Suppressor macrophage treated with lipopolysaccharide for 1 hour (primary cell): Measurements from ENCODE around the gene EDNRA.

Source experiments
- DNase-seq, 3 donors: peaks; one replicate each; pipeline ENCODE4 v3.0.0-alpha.2; 2020 to 2022

Gene EDNRA

DNA sequence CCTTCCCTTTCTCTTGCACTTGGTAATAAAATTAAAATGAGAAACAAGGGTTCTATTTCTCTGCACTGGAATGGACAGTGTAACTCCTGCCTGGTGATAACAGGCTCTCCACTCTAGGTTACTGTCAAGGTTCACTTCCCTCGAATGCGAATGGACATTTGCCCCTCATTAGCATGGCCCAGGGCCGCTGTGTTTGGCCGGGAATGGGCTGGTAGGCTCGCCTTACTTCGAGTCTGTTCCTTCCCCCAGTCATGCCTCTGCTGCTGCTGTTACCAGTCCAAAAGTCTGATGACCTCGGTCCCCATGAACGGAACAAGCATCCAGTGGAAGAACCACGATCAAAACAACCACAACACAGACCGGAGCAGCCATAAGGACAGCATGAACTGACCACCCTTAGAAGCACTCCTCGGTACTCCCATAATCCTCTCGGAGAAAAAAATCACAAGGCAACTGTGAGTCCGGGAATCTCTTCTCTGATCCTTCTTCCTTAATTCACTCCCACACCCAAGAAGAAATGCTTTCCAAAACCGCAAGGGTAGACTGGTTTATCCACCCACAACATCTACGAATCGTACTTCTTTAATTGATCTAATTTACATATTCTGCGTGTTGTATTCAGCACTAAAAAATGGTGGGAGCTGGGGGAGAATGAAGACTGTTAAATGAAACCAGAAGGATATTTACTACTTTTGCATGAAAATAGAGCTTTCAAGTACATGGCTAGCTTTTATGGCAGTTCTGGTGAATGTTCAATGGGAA lies 61.5 kb downstream of the EDNRA start:
- no peak for DNase-seq

DNA sequence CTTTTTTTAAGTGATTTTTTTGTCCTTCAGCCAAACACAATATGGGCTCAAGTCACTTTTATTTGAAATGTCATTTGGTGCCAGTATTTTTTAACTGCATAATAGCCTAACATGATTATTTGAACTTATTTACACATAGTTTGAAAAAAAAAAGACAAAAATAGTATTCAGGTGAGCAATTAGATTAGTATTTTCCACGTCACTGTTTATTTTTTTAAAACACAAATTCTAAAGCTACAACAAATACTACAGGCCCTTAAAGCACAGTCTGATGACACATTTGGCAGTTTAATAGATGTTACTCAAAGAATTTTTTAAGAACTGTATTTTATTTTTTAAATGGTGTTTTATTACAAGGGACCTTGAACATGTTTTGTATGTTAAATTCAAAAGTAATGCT lies 62.1 kb downstream of the EDNRA start:
- DNase-seq, result no peak

DNA sequence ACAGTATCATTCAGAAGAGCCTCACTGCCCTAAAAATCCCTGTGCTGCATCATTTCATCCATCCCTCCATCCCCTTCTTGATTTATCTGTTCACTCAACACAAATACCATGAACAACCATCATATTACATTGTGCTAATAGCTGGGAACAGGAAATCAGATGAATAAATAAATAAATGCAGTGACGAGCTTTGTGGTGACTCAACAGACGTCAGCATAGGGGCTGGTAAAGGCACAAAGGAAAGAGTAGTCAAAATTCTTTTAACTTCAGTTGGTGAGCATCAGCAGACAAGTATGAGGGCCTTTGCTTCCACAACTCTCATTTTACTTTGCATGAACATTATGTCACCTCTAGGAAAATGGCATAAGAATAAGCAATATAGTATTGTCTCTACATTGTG lies 65.5 kb downstream of the EDNRA start:
- no peak for DNase-seq

DNA sequence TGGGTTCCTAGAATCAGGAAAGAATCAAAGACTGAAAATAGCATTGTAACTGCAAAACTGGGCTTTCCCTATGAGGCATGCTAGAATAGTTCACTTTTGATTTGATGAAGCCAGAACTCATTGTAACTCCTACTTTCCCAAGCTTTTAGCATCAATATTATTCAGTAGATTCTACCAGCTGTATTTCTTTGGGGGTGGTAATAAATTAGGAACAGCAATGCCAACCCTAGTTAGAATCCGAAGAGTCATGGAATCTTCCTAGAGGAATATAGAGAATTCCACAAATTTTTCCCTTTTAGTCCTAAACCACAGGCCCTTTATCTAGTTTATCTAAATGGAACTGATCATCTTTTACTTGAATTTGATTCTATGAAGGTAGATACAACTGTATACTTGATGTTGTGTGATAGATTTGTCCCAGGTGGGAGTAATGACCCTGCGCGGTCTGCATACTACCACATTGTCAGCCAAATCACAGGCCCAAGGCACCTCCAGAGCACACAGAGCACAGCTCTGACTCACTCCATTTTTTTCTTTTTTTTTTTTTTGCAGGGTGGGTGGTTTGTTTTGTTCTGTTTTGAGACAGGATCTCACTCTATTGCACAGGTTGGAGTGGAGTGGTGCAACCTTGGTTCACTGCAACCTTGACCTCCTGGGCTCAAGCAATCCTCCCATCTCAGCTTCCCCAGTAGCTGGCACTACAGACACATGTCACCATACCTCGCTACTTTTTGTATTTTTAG lies 66.6 kb downstream of the EDNRA start:
- no peak for DNase-seq

DNA sequence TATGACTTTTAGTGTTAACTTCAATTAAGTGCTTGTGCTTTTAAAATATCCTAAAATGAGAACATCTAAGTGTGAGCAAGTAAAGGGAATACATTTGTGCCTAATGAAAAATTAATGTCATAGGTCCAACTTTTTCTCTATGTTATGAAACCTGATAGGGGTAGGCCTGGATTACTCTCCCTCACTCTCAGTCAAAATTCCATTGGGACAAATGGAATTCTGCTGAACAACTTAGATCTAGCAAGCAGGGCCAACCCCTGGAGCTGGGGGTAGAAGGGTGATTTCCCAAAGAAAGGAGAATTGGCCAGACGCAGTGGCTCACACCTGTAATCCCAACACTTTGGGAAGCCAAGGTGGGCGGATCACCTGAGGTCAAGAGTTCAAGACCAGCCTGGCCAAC lies 67.4 kb downstream of the EDNRA start:
- DNase-seq, result no peak

- DNase-seq, result no peak
Measured at GRCh38 chr4:147550626-147551246, 69.8 kb downstream of the EDNRA start.

- DNase-seq, result no peak
Measured at GRCh38 chr4:147560625-147561024, 79.7 kb downstream of the EDNRA start.

DNA sequence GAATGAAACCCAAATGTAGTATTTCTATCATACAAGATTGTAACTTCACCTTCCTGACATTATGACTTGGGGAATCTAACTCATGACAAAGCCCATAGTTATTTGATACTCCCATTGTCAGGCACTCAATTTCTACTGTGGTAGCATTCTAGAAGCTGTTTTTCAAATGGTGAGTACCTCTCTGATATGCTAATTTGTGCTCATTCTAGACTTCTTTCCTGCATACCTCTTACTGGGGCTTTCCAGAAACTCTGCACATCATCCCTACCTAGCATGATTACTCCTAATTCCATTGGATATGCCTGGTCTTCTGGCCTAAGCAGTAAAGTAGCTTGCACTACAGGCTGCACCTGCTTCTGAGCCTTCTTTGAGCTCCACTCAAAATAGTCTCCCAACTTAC lies 85.9 kb downstream of the EDNRA start:
- no peak for DNase-seq

DNA sequence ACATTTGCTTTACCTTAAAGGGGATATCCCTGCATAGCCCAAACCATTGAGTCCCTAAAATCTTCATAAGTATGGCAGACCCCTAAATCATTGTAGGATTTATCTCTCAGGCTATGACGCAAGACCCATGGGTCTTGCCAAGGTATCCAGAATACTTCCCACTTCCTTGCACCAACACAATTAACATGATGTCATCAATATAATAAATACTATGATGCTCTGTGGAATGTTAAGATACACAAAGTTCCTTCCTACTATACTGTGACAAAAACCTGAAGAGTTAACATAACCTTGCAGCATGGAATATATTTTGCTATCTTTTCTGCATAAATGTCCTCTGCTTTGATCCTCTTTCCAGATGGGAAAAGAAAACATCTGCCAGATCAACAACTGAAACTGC lies 86.4 kb downstream of the EDNRA start:
- no peak for DNase-seq

GRCh38 chr4:147570616-147571015 lies 89.7 kb downstream of the EDNRA start:
- no peak for DNase-seq

DNA sequence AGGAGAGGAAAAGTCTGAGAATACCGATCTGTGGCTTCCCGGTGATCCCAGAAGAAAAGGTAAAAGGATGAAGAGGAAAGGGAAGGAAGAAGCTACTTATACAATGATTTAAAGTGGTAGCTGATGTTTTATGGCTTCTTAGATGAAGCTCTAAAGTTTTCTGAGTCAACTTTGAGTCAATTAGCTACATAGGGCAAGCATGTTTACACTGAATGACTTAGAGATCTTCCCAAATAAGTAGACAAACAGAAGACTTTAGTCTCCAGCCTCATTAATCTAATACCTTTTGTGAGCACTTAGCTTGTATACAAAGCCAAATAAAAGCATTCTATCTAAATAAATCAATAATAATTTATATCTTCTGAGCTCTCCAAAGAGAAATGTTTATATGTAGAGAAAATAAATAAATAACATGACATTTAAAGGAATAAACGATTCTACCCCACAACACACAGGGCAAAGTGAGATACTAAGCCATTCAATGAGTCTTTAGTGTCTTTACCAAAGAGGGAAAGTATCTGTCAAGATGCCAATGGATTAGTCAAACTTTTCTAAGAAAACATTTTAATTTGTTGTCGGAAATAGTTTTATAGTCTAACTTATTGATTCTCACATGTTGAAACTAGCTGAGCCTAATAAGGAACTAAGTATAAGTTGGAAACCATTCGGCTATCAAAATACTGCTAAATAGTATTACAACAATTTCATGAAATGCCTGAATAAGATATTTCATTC lies 90.3 kb downstream of the EDNRA start:
- no peak for DNase-seq

DNA sequence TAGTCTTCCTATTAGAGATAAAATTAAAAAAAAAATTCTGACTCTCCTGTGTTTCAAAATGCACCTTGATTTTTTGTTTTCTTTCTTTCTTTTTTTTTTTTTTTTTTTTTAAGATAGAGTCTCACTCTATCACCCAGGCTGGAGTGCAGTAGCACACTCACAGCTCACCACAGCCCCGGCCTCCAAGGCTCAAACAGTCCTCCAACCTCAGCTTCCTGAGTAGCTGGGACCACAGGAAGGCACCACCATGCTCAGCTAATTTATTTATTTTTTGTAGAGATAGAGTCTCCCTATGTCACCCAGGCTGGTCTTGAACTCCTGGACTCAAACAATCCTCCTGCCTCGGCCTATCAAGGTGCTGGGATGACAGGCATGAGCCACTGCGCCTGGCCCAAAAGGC lies 95.2 kb downstream of the EDNRA start:
- no peak for DNase-seq

DNA sequence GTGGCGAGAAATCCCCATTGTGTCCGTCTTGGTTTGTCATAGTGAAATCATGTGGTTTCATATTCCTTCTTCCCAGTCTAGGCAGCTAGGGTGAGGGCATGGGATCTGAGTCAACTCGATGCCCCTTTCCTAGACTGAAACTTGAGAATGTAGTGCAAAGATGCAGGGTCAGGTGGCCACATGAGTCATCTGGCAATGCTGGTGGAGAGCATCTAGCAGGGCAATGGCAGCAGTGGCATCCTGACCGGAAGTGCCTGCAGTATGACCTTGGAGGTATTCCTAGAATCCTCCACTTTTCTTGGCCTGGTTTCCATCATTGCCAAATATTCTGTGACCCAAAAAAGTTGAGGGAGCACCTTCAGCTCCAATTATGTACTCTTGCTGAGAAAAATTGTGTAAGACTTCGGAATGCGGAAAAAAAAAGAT lies 97.2 kb downstream of the EDNRA start:
- peak; percentile 14 to 50 (median 31) for DNase-seq

- DNase-seq, result no peak
Measured at GRCh38 chr4:147578593-147578992, 97.7 kb downstream of the EDNRA start.

DNA sequence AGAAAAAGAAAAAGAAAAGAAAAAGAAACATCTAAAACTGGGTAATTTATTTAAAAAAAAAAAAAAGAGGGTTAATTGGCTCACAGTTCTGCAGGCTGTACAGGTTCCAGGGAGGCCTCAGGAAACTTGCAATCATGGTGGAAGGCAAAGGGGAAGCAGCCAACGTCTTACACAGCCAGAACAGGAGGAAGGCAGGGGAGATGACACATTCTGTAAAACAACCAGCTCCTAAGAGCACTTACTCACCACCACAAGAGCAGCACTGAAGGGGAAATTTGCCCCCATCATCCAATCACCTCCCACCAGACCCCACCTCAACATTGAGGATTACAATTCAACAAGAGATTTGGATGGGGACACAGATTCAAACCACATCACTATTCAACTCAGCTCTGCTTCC lies 99.5 kb downstream of the EDNRA start:
- DNase-seq, result peak; percentile 18 to 22 (median 21)

DNA sequence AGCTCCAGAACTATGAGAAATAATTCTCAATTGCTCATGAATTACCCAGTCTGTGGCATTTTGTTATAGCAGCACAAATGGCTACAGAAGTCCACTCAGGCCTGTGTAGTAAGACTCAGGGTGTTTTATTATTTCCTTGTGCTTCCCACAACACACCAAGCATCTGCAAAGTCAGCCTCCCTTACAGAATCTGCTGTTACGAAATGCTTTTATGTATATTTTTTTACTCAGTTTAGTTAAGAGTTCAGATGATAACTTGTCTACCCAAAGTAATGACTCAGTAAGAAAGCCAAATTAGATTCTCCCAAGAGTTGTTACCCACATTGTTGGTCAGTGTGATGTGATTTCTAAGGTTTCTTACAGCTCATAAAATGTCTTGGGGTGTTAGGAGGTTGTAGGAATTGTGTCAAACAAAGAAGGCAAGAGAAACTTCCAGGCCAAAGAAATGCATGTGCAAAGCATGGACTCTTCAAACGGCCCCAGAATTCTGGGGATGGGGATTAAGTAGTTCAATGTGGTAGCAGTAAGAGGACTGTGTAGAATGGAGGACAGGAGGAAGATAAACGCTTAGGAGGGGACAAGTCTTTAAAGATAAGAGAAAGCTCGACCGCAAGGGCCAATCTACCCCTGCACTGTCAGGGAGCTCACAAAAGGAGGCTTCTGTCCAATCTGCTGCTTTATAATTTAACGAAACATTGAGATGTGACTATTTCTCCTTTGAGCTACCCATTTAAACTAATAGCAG lies 100.9 kb downstream of the EDNRA start:
- DNase-seq, result no peak

GRCh38 chr4:147582386-147583060 lies 101.6 kb downstream of the EDNRA start:
- no peak for DNase-seq

GRCh38 chr4:147583876-147584275 lies 103.0 kb downstream of the EDNRA start:
- no peak for DNase-seq

- DNase-seq, result no peak
Measured at GRCh38 chr4:147586032-147586431, 105.1 kb downstream of the EDNRA start.

- DNase-seq, result no peak
Measured at GRCh38 chr4:147586637-147587036, 105.7 kb downstream of the EDNRA start.

DNA sequence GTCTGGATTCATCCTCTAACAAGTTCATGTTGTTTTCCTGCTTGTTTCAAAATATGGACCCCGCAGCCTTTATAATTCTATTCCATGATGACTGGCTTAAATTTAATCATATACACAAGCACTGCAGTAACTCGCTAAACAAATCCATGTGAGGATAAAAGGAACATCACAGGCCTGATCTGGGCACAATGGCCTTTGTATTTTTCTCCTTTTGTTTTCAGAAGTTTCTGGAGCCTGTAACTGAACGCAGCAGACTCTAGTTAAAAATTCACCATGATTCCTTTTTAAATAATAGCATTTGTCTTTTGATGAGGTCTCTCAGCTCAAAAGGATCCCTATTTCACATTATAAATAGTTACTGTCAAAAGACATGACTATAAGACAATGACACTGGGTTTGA lies 106.1 kb downstream of the EDNRA start:
- DNase-seq, result no peak

DNA sequence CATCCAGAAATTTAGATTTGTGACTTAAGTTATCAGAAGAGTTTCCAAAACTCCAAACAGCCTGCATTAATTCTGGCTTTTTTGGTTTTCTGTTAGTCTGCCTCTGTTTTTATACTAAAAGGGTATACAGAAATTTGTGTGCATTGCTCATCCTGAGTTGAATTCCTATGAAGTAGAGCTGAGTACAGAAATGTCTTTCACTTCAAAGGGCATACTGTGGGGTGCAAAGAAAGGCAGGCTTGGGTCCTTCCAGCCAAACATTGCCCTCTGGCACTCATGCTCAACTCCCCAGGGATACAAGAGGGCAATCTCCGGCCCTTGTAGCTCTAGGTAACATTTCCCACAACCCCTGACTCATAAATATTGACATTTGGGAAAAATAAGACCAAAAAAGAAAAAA lies 108.7 kb downstream of the EDNRA start:
- no peak for DNase-seq
